Testis (tissue), 2 donors: ENCODE measurements around the gene ADTRP.

Experiments used
- POLR2A ChIP-seq: fragments of 450-650 bp; IDR thresholded peaks from one replicate; pipeline ENCODE4 v1.6.1; 2017; ENCODE audit warnings: antibody characterized with exemption, mild to moderate bottlenecking, moderate library complexity
- TF ChIP-seq, protein P1 (sequence below), 3 experiments: fragments of 450-650 bp in 2 of 3; fragments of 200-600 bp in 1 of 3; sonication (generic) in 1 of 3; IDR thresholded peaks; one replicate each; pipeline ENCODE4 v1.5.1; 2016 to 2019; ENCODE audit warnings: antibody characterized with exemption in 3 of 3, mild to moderate bottlenecking in 2 of 3, moderate library complexity in 1 of 3

DNA sequence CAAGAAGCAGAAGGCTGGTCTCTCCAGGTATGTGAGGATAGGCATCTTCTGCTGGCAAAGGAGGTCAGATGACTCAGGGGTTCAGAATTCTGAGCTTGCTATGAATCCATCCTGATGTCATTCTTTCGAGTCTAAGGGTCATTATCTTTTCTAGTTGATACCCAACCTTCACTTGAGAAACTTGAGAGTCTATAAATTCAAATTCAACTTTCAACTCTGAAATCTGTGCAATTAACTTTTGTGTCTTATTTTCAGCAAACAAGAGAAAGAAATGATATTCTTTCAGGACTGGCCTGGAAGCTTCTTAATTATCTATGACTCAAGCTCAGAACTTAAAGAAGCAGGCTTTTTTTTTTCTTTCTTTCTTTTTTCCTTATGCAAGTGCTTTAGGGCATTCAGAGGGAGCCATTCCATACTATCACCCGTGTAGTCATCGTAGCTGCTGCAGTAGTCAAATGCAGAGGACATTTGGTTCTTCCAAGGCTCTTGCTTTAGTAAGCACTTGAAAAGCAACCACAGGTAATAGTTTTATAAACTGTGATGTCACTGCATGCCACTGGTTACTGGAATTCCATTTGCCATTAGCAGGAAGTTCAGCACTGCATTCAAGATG, 93.0 kb downstream of the ADTRP start:
- TF ChIP-seq POLR2A: no peak
- TF ChIP-seq, protein P1, sequence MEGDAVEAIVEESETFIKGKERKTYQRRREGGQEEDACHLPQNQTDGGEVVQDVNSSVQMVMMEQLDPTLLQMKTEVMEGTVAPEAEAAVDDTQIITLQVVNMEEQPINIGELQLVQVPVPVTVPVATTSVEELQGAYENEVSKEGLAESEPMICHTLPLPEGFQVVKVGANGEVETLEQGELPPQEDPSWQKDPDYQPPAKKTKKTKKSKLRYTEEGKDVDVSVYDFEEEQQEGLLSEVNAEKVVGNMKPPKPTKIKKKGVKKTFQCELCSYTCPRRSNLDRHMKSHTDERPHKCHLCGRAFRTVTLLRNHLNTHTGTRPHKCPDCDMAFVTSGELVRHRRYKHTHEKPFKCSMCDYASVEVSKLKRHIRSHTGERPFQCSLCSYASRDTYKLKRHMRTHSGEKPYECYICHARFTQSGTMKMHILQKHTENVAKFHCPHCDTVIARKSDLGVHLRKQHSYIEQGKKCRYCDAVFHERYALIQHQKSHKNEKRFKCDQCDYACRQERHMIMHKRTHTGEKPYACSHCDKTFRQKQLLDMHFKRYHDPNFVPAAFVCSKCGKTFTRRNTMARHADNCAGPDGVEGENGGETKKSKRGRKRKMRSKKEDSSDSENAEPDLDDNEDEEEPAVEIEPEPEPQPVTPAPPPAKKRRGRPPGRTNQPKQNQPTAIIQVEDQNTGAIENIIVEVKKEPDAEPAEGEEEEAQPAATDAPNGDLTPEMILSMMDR (IDR thresholded peaks at IDR 0.05): no peak
